ENCODE measurements around the gene KIAA1217. TPM values are rescaled to one million over a fixed set of nuclear protein-coding genes. Genes with fewer than 3 reads are reported as not detected.

Gene KIAA1217
- total RNA-seq, result 4.0 and 8.4 TPM in 2 replicates

GRCh38 chr10:24208661-24209431, at the start of gene KIAA1217:
Gene KIAA1217, plus strand, starts transcription at chr10:24209138. Its CDS starts 56 bp downstream, at chr10:24209194.

